GM12875 (cell line): ENCODE measurements around the gene TEKT5.

Experiments used
- H3K4me3 ChIP-seq: one replicate; pipeline ENCODE4 v1.5.1; 2011; ENCODE audit warnings: low read depth, low read length, control low read depth
- TF ChIP-seq, protein P1 (sequence below): IDR thresholded peaks from 2 replicates; pipeline ENCODE4 v1.5.1; 2011; ENCODE audit warnings: low read depth, mild to moderate bottlenecking, control low read depth, inconsistent platforms, low read length, moderate library complexity, borderline replicate concordance; ENCODE audit not compliant: insufficient read depth

TEKT5 gene

DNA sequence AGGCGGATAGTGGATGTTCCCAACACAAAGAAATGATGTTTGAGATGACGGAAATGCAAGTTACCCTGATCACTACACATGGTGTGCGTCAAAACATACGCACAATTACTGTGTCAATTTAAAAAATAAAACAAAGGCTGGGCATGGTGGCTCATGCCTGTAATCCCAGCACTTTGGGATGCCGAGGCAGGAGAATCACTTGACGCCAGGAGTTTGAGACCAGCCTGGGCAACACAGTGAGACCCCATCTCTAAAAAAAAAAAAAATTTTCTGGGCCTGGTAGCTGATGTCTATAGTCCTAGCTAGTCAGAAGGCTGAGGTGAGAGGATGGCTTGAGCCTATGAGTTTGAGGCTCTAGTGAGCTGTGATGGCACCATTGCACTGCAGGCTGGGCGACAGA is 51.8 kb downstream of the TEKT5 start:
- TF ChIP-seq, protein P1, sequence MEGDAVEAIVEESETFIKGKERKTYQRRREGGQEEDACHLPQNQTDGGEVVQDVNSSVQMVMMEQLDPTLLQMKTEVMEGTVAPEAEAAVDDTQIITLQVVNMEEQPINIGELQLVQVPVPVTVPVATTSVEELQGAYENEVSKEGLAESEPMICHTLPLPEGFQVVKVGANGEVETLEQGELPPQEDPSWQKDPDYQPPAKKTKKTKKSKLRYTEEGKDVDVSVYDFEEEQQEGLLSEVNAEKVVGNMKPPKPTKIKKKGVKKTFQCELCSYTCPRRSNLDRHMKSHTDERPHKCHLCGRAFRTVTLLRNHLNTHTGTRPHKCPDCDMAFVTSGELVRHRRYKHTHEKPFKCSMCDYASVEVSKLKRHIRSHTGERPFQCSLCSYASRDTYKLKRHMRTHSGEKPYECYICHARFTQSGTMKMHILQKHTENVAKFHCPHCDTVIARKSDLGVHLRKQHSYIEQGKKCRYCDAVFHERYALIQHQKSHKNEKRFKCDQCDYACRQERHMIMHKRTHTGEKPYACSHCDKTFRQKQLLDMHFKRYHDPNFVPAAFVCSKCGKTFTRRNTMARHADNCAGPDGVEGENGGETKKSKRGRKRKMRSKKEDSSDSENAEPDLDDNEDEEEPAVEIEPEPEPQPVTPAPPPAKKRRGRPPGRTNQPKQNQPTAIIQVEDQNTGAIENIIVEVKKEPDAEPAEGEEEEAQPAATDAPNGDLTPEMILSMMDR, result no peak

DNA sequence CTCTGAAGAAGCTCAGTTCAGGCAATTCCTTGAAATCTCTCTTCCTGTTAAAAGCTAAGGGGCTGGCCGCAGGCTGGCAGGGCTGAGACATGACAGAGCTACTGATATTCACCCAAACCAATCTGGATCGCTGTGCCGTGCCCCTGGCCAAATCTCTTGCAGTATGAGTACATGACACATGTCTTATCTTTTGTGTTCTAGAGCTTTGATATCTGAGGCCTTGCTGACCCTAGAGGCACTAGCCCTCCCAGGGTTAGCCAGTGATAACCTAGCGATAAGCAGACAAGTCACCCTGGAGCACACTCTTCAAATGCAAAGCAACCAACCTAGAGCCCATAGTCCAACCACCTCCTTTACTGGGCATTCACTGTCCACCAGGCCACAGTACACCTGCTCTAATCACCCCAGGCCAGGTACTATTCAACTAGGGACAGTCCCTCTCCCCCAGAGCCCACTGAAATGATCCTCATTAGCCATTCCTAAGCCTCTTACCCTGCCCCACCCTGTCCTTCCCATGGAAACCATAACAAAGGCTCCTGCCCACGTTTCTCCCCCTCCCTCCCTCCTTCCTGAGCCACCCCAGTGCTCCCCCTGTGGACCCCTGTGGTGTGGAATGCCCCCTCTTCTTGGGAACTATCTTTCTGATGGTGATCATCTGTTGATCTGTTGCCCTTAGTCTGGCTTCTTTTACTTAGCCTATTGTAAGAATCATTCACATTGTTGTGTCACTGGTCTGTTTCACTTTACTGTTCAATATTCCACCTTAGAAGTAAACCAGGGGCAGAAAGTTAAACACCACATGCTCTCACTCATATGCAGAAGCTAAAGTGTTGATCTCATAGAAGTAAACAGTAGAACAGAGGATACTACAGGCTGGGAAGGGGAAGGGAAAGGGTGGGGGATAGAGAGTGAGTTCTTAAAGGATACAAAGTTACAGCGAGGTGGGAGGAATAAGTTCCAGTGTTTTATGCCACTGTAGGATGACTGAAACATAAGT is 52.5 kb downstream of the TEKT5 start:
- no peak overlapping the region for H3K4me3 ChIP-seq
- TF ChIP-seq, protein P1, result no peak

More for the DNA sequence above, 51.8 kb downstream of the TEKT5 start:
- H3K4me3 ChIP-seq, result no peak overlapping the region

DNA sequence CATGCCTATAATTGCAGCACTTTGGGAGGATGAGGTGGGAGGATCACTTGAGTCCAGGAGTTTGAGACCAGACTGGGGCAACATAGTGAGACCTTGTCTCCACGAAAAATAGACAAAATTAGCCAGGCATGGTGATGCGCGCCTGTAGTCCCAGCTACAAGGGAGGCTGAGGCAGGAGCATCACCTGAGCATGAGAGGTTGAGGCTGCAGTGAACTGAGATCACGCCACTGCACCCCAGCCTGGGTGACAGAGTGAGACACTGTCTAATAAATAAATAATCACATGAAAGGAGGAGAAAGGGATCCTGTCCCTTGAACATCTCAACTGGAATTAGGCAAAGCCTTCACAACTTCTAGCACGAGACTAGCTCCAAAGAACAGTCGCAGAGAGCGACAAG is 53.2 kb downstream of the TEKT5 start:
- no peak overlapping the region for H3K4me3 ChIP-seq
- TF ChIP-seq, protein P1, result no peak

DNA sequence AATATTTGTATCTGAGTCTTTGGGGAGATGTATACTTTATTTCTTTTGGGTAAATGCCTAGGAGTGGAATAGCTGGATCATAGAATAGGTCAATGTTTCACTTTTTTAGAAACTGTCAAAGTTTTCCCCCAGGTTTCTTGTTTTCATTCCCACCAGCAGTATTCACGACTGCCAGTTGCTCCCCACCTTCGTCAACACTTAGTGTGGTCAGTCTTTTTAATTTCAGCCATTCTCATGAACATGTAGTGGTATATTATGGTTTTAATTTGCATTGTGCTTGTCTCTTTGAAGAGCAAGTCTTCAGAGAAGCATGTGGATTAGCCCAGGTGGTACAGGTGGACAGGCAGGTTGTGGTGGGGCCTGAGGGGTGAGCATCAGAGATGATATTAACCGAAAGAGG is 53.8 kb downstream of the TEKT5 start:
- H3K4me3 ChIP-seq, result no peak overlapping the region
- TF ChIP-seq, protein P1, result no peak

DNA sequence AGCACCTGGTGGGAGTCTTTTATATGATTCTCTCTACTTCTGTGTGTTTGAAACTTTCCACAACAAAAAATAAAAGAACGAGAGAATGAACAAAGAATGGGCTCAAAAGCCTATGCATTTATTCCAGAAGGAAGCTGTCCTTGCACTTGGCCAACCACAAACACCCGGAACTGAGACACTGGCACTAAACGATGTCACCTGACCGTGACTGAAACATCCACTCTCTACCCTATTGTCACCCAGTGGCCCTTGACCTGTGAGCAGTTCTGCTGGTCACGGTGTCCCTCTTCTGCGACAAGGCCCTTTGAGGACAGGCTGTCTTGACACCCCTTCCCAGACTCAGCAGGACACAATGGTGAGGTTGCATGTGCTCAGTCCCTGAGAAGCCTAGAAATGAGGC is 56.6 kb downstream of the TEKT5 start:
- H3K4me3 ChIP-seq, result no peak overlapping the region

DNA sequence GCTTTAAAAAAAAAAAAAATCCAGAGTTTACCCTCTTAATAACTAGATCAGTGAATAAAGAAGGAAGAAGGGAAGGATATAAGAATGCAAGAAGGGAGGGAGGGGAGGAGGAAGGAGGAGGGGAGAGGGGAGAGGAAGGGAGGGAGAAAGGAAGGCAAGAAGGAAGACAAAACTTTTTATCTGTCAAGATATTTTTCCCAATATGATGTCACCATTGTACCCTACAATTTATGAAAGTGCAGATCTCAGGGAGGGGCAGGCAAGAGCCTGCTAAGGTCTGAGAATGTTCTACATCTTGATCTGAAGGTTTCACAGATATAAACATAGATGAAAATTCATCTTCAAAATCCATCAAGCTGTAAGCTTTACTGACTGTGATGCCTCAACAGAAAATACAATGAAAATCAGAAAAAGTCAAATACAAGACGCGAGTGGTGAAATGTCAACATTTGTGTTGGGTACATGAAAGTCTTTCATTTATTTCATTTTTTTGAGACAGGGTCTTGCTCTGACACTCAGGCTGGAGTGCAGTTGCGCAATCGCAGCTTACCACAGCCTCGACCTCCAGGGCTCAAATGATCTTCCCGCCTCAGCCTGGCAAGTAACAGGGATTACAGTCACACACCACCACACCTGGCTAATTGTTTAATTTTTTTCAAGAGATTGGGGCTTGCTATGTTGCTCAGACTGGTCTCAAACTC is 57.2 kb downstream of the TEKT5 start:
- H3K4me3 ChIP-seq, result no peak overlapping the region
- TF ChIP-seq, protein P1, result no peak

More for the DNA sequence above, 56.6 kb downstream of the TEKT5 start:
- TF ChIP-seq, protein P1, result no peak
